Cardiac septum (tissue), 1 donor: ENCODE results near the gene STAM2. TPM values are rescaled to one million over a fixed set of nuclear protein-coding genes. Genes with fewer than 3 reads are reported as not detected.
A peak's percentile ranks its signal among the peaks of the same experiment; 100 is the strongest.
"Not testable (repeated sequence)": the region's sequence is repeated elsewhere in the genome, so short reads cannot be mapped to it uniquely, and the experiment has no call there.

Experiments
- DNase-seq: peaks from one replicate; pipeline ENCODE4 v3.0.0-alpha.2; 2020; ENCODE audit warnings: low spot score
- intact Hi-C: fragments of 100-400 bp; cut with DNase I; formaldehyde crosslinking; loops from one replicate; pipeline ENCODE4 v1.14.0; 2022
- long read RNA-seq: library from polyadenylated mRNA; unstranded; transcript quantifications from one replicate; pipeline ENCODE4 v2.0.0, GENCODE V29; 2021
- total RNA-seq: library from RNA; stranded (reverse); fragmentation: NEBNext Ultra II Directional; extraction: Animal tissue kit (Norgen Biotek cat#: 25700); gene quantifications from one replicate; pipeline ENCODE4 v1.2.1, GENCODE V29; 2021
- donor health status: DM: no; HTN: no; CAD: no.

Gene STAM2
- 28.9 TPM for total RNA-seq
- long read RNA-seq, full-length matches to known transcripts = 13 of 14 reads
- long read RNA-seq, partial matches to known transcripts = 1 of 14 reads
- long read RNA-seq, other reads (novel, unspliced or antisense) = 0 of 14 reads

GRCh38 chr2:152175368-152176112, at the start of gene STAM2:
Gene STAM2, minus strand, starts transcription at chr2:152175763. Its CDS starts 121 bp downstream, at chr2:152175642.
- DNase-seq = peak; percentile 98
- intact Hi-C loops = loop anchor here (2.0 to 5.0 kb wide), 2 partner anchors 139 to 542 kb away; partner anchors contain the start of genes ARL6IP6 and PRPF40A

GRCh38 chr2:152223977-152224376, 48.4 kb upstream of the STAM2 start:
- intact Hi-C loops = loop anchor here (5.0 kb wide), 1 partner anchor 113 kb away; the partner anchor contains the start of gene FMNL2

DNA sequence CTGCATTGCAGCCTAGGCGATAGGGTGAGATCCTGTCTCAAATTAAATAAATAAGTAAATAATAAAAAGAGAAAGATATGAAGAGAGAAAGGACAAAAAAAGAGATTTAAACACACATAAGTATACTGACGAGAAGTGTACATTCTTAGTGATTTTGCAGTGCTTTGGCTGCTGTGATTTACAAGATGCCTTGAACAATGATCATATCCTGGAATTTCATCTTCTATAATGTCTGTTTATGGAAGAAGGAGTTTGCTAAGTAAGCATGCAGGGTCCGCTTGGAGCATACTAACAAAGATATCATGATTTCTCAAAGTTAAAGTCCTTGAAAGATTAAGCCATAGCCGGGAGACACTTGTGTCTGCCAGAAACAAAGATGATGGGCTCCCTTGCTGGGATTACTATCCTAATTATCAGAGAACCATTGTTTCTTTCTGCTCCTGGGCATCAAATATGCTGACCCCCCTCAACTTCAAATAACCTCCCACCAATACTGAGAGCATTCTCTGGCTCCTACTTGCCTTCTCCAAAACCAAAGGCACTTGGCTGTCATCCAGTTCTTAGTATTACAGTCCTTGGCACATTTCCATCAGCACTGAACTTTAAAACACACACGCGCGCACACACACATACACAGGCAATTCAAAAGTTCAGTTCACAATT, 47.5 kb upstream of the STAM2 start:
- intact Hi-C loops = loop anchor here (5.0 kb wide), 1 partner anchor 114 kb away; the partner anchor contains the start of gene FMNL2
- DNase-seq = no peak

More at GRCh38 chr2:152223977-152224376, 48.4 kb upstream of the STAM2 start:
- DNase-seq = no peak

GRCh38 chr2:152221839-152222238, 46.3 kb upstream of the STAM2 start:
- intact Hi-C loops = loop anchor here (5.0 kb wide), 1 partner anchor 115 kb away; the partner anchor contains the start of gene FMNL2
- no peak for DNase-seq

GRCh38 chr2:152219077-152219828, 43.7 kb upstream of the STAM2 start:
- intact Hi-C loops = no loop called here
- no peak for DNase-seq

DNA sequence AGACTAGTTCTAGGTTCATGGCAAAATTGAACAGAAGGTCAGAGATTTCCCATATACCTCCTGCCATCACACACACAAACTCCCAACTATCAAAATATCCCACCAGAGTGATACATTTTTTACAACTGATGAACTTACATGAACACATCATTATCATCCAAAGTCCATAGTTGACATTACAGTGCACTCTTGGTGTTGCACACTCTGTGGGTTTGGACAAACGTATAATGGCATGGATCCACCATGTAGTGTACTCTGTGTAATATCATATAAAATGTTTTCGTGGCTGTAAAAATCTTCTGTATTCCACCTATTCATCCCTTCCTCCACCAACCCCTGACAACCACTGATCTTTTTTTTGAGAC, 25.9 kb upstream of the STAM2 start:
- intact Hi-C loops = no loop called here

DNA sequence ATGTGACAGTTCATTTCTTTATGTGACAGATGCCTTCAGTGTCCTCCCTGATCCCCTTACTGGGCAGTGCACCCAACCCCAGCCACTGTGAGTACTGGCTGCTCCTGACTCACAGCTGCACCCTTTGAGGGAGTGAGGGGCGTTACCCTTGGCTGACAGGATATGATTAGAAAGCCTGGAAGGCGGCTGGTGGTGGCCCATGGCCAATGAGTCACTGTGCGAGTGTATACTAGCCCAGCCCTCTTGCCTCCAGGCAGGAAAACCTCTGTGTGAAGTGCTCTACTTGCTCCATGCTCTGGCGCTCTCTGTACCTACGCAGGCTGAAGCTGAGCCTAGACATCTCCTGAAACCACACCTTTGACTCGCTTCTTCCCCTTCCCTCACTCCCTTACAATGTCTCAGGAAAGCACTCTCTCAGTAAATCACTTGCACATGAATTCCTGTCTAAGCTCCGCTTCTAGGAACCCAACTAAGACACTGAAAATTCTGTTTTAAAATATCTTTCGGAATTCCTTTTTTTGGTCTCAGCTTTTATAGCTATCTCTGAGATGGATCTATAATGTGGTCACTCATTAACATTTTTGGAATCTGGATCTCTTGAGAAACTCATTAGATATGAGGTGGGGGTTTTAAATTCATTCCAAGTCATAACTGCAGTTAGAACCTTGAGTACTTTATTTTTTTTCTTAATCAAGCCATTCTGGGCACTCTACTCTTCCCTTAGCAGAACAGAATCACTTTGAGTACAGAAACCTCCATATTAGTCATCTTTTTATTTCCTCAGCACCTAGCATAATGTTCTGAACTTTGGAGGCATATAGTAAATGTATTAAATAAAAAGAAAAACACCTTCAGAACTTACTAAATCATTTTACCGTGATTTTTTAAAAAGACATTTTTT, 25.3 kb upstream of the STAM2 start:
- peak; percentile 85 for DNase-seq
- intact Hi-C loops = no loop called here

More for the DNA sequence above, 25.9 kb upstream of the STAM2 start:
- no peak for DNase-seq

DNA sequence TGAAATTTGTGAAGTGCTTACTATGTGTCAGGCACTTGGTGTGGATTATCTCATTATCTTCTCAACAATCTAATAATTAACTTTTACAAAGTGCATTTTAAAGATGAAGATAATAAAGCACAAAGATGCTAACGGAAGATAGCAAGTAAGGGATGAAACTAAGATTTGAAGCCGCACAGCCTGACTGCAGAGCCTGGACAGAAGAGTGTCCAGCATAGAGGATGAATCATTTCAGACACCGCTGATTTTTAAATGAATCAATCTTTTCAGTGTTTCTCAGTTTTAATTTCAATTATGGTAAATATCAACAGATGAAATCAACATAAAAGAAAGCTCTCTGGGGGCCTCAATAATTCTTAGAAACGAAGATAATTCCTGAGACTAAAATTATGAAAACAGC, 24.5 kb upstream of the STAM2 start:
- DNase-seq = no peak
- intact Hi-C loops = no loop called here

DNA sequence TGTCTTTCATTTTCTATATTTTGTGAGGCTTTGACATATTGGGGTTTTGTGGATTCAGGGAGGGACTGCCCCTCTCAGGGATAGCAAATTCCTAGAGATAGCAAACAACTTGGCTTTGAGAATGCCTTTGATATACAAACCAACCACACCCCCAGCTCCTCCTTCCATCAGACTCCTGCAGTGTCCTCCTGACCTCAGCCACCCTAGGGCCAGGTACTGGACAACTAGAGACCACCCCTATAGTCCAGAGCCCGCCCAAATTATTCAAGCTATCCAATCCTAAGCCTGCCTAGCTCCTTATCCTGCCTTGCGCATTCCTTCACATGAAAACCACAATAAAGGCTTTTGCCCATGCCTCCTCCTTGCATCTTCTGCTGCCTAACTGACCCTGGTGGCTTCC, 22.9 kb upstream of the STAM2 start:
- intact Hi-C loops = no loop called here

DNA sequence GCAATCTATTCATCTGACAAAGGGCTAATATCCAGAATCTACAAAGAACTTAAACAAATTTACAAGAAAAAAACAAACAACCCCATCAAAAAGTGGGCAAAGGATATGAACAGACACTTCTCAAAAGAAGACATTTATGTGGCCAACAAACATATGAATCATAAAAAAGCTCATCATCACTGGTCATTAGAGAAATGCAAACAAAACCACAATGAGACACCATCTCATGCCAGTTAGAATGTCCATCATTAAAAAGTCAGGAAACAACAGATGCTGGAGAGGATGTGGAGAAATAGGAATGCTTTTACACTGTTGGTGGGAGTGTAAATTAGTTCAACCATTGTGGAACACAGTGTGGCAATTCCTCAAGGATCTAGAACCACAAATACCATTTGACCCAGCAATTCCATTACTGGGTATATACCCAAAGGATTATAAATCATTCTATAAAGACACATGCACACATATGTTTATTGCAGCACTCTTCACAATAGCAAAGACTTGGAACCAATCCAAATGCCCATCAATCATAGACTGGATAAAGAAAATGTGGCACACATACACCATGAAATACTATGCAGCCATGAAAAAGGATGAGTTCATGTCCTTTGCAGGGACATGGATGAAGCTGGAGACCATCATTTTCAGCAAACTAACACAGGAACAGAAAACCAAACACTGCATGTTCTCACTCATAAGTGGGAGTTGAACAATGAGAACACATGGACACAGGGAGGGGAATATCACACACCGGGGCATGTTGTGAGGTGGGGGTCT, 22.1 kb upstream of the STAM2 start:
- DNase-seq, intact Hi-C loops: not testable (repeated sequence)

More for the DNA sequence above, 22.9 kb upstream of the STAM2 start:
- no peak for DNase-seq

DNA sequence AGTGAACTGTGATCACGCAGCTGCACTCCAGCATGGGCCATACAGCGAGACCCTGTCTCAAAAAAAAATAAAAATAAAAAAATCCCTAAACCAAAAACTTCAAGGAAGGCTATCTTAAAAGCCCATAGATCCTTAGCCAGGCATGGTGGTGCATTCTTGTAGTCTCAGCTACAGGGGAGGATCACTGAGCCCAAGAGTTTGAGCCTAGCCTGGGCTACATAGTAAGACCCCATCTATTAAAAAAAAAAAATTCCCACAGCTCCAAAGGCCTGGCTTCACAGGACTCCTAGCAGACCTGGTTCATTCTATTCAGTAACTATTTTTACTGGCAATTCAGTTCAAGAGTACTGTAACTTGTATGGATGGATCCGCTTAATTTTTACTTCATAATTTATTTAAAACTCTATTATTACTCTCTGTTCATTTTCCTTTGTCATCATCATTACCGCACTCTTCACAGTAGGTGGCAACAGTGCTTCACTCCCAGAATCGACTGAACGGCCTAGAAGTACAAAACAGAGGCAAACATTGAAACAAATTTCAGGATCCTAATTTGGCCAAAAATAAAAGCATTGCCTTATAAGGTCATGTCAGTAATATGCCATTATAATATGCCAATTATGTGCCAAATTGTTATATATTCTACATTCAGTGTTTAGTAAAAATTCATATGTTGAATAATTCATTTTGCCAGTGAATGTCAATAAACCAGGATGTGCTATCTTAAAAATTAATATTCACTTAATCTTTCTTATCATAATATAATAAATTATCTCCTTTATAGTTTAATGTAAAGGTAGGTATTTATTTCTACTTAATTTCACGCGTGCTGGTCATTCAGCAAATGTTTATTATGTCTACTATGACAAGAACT, 14.3 kb upstream of the STAM2 start:
- DNase-seq = no peak

DNA sequence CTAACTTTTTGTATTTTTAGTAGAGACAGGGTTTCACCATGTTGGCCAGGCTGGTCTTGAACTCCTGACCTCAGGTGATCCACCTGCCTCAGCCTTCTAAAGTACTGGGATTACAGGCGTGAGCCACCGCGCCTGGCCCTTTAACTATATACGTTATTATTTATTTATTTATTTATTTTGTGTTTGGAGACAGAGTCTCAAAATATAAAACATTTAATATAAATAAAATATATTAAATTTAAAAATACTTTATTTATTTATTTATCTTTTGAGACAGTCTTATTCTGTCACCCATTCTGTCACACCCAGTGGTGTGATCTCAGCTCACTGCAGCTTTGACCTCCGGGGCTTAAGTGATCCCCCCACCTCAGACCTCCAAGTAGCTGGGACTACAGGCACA, 11.2 kb upstream of the STAM2 start:
- intact Hi-C loops, DNase-seq: not testable (repeated sequence)

More for the DNA sequence above, 14.3 kb upstream of the STAM2 start:
- intact Hi-C loops = loop anchor here (2.0 kb wide), 2 partner anchors 437 to 445 kb away; no protein-coding TSS in a partner anchor

DNA sequence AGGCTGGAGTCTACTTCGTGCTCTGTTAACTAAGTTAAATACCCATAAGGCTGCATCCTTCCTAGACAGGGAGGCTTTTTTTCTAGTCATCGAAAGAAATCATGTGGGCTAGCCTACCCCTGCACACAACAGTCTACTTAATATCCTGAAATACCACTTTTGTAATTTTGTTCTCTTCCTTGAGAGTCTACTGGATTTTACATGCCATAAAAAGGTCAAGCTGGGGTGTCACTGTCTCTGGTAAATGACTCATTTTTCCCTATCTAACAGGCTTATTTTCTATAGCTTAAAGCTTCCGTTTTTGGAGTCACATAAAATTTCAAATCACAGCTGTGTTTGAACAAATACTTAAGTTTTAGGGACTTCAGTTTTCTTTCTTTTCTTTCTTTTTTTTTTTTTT, 10.7 kb upstream of the STAM2 start:
- DNase-seq = no peak
- intact Hi-C loops = no loop called here

DNA sequence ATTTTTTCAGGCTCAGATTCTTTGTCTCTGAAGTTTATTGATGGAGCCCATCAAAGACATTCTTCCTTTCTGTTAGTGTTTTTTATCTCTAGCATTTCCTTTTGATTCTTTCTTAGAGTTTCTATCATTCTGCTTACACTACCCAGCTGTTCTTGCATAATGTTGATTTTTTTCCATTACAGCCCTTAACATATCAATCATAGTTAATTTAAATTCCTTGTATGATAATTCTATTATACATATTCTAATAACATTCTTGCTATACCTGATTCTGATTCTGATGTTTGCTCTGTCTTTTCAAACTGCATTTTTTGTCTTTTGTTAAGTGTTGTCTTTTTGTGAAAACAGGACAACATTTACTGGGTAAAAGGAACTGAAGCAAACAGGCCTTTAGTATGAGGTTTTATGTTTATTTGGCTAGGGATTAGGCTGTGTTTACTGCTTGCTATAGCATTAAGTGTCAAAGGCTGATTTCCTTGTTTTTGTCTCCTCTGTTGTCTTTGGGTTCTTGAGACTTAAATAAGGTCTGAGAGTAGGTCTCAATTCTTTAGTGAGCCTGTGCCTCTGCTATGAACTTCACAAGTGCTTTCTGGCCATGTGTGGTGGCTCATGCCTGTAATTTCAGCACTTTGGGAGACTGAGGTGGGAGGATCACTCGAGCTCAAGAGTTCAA, 8.0 kb upstream of the STAM2 start:
- intact Hi-C loops = no loop called here
- DNase-seq = no peak

DNA sequence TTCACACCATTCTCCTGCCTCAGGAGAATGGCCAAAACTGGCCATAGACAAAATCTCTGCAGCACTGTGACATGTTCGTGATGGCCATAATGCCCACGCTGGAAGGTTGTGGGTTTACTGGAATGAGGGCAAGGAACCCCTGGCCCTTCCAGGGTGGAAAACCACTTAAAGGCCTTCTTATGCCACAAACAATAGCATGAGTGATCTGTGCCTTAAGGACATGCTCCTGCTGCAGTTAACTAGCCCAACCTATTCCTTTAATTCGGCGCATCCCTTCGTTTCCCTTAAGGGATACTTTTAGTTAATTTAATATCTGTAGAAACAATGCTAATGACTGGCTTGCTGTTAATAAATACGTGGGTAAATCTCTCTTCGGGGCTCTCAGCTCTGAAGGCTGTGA, 2.1 kb upstream of the STAM2 start:
- not testable (repeated sequence) for DNase-seq
- intact Hi-C loops = loop anchor here (5.0 kb wide), 1 partner anchor 540 kb away; the partner anchor contains the start of genes ARL6IP6 and PRPF40A

DNA sequence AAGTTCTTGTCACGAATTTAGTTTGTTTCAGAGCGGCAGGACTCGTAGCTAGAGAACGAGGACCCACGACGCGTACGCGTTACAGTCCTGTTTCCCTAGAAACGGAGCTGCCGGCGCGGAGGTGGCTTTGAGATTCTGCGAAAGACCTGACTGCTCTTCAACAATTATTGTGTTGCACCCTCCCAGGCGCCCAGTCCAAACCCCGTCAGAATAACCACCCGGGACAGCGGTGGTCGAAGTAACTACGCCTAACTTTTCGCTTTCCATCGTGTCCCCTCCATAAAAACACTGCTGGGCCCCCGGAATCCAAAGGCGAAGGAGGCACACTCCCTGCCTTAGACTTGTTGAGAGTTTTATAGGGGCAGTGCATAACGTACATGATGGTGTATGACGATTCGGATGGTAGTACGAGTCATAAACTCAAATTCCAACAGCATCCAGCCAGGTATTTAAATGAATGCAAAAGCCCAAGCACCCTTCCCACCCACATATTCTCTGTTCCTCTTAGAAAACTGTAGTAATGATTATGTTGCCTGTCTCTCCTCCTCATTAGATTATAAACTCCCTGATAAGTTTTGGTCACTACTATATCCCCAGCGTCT, 651 bp upstream of the STAM2 start:
- DNase-seq = no peak
- intact Hi-C loops = loop anchor here (5.0 kb wide), 1 partner anchor 541 kb away; the partner anchor contains the start of genes ARL6IP6 and PRPF40A
